DND-41 (cell line): ENCODE data around the gene EFHD1.

ENCODE experiments used
- CTCF ChIP-seq: IDR thresholded peaks from 2 replicates; pipeline ENCODE4 v1.5.1; 2012; ENCODE audit warnings: borderline replicate concordance, low read length, moderate library complexity, mild to moderate bottlenecking; ENCODE audit not compliant: poor library complexity, severe bottlenecking; ENCODE audit errors: extremely low read depth
- EZH2 ChIP-seq: IDR thresholded peaks from 3 replicates; pipeline ENCODE4 v1.6.1; 2012; ENCODE audit warnings: borderline replicate concordance, low read depth, mild to moderate bottlenecking, moderate library complexity, low read length, inconsistent platforms; ENCODE audit not compliant: severe bottlenecking

- no peak for TF ChIP-seq CTCF
- TF ChIP-seq EZH2 = no peak
These were observed 23.3 kb upstream of the EFHD1 start for GRCh38 chr2:232610081-232610480.
